A549 (cell line): ENCODE data around the gene XIRP1.

ENCODE experiments used
- CTCF ChIP-seq: fragments of >200 bp; sonication (Bioruptor Twin); formaldehyde crosslinking; IDR thresholded peaks from 3 replicates; pipeline ENCODE4 v1.5.1; 2016
- ELK1 ChIP-seq: fragments of 150-350 bp; IDR thresholded peaks from 2 replicates; pipeline ENCODE4 v1.6.1; 2014; ENCODE audit warnings: low read depth, mild to moderate bottlenecking, low read length
- EP300 ChIP-seq, 2 experiments: fragments of >200 bp; sonication (Bioruptor Twin); formaldehyde crosslinking; IDR thresholded peaks; 2 replicates in 1 of 2; 3 replicates in 1 of 2; pipeline ENCODE4 v1.6.1; 2016 to 2017
- HDAC2 ChIP-seq: fragments of 200-600 bp; sonication (generic); IDR thresholded peaks from 2 replicates; pipeline ENCODE4 v1.6.1; 2016
- MAFK ChIP-seq: fragments of 450-650 bp; IDR thresholded peaks from 2 replicates; pipeline ENCODE4 v1.6.1; 2014; ENCODE audit not compliant: partially characterized antibody
- MAZ ChIP-seq: fragments of 150-350 bp; IDR thresholded peaks from 2 replicates; pipeline ENCODE4 v1.6.1; 2014; ENCODE audit warnings: antibody characterized with exemption, low read depth, low read length, borderline replicate concordance
- MYC ChIP-seq: IDR thresholded peaks from 2 replicates; pipeline ENCODE4 v1.6.1; 2012; ENCODE audit warnings: mild to moderate bottlenecking, inconsistent platforms, low read length, improper control_type of control experiment, borderline replicate concordance
- PHF8 ChIP-seq: fragments of 200-600 bp; sonication (generic); IDR thresholded peaks from 2 replicates; pipeline ENCODE4 v1.6.1; 2016; ENCODE audit warnings: low read depth, mild to moderate bottlenecking, antibody characterized with exemption, moderate library complexity, borderline replicate concordance
- POLR2A ChIP-seq: IDR thresholded peaks from 2 replicates; pipeline ENCODE4 v1.6.1; 2012; ENCODE audit warnings: mild to moderate bottlenecking, low read length
- POLR2AphosphoS2 ChIP-seq: conservative IDR thresholded peaks from 2 replicates; pipeline ENCODE4 v1.6.1; 2012; ENCODE audit warnings: low read length, improper control_type of control experiment, inconsistent platforms
- ZSCAN20 ChIP-seq: fragments of 250-450 bp; sonication (Bioruptor Pico); IDR thresholded peaks from 2 replicates; pipeline ENCODE4 v1.8.0; 2022; ENCODE audit warnings: mild to moderate bottlenecking, moderate library complexity
- TF ChIP-seq, protein P1 (sequence below): fragments of 250-450 bp; sonication (Bioruptor Pico); IDR thresholded peaks from 2 replicates; pipeline ENCODE4 v1.5.0; 2021; ENCODE audit warnings: mild to moderate bottlenecking, moderate library complexity, borderline replicate concordance

- TF ChIP-seq, protein P1, sequence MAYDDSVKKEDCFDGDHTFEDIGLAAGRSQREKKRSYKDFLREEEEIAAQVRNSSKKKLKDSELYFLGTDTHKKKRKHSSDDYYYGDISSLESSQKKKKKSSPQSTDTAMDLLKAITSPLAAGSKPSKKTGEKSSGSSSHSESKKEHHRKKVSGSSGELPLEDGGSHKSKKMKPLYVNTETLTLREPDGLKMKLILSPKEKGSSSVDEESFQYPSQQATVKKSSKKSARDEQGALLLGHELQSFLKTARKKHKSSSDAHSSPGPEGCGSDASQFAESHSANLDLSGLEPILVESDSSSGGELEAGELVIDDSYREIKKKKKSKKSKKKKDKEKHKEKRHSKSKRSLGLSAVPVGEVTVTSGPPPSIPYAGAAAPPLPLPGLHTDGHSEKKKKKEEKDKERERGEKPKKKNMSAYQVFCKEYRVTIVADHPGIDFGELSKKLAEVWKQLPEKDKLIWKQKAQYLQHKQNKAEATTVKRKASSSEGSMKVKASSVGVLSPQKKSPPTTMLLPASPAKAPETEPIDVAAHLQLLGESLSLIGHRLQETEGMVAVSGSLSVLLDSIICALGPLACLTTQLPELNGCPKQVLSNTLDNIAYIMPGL (CRISPR knock-in tag), result no peak
- TF ChIP-seq ZSCAN20 (CRISPR knock-in tag) (no peak), EP300 (IDR thresholded peaks at IDR 0.05) (no peak), CTCF (no peak), PHF8 (no peak), MAZ (no peak), POLR2AphosphoS2 (no peak; the same call in 1 of the 2 replicates), MYC (no peak), HDAC2 (no peak), POLR2A (no peak), ELK1 (no peak), MAFK (no peak)
Observed at GRCh38 chr3:39148435-39149058, 43.8 kb downstream of the XIRP1 start.
